Right ventricle myocardium superior (tissue), 1 donor: ENCODE measurements around the gene HOMER1. TPM values are rescaled to one million over a fixed set of nuclear protein-coding genes. Genes with fewer than 3 reads are reported as not detected.

ENCODE experiments used
- ATAC-seq: fragments of 200-7000 bp; cut with Tn5 transposase; one replicate; pipeline ENCODE4 v1.9.1; 2020; ENCODE audit warnings: mild to moderate bottlenecking; ENCODE audit not compliant: poor library complexity
- DNase-seq: peaks from one replicate; pipeline ENCODE4 v3.0.0-alpha.2; 2020
- intact Hi-C: fragments of 100-400 bp; cut with DNase I; formaldehyde crosslinking; loops from one replicate; pipeline ENCODE4 v1.11.2; 2022
- total RNA-seq: library from RNA; stranded (reverse); fragmentation: NEBNext Ultra II Directional; extraction: Animal tissue kit (Norgen Biotek cat#: 25700); gene quantifications from one replicate; pipeline ENCODE4 v1.2.1, GENCODE V29; 2021
- donor health status: DM: no; HTN: yes; CAD: no; lungs with severe emphysema.

HOMER1 gene
- total RNA-seq, 1 donor from 2014 or later, result 52.6 TPM

DNA sequence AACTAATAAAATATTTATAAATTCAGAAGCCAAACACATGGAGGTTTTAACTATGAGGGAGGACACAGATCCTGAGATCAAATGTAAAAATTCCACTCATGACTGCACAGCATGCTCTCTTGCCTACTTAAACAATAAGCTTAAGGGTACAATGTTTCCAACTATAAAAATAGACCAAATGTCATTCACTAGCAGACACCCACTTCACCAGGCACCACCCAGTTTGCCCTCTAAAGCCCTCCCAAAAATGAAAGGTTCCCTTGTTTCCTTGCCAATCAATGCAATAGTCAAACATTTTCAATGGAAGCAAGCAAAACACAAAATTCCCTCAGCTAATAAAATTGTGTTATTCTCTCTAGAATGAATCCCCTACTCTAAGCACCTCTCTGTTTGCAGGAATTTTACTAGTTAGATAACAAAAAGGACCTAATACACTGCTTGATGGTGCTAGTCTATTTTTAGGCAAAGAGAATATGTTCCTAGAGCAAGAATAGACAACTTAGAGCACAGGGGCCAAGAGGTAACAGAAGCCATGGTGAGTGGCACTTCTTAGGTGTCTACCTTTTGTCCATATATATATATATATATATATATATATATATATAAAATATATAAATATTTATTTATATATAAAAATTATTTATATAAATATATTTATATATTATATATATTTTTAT is 135.3 kb downstream of the HOMER1 start:
- intact Hi-C loops, result no loop called here
- peak; percentile 96 for ATAC-seq
- no peak for DNase-seq

DNA sequence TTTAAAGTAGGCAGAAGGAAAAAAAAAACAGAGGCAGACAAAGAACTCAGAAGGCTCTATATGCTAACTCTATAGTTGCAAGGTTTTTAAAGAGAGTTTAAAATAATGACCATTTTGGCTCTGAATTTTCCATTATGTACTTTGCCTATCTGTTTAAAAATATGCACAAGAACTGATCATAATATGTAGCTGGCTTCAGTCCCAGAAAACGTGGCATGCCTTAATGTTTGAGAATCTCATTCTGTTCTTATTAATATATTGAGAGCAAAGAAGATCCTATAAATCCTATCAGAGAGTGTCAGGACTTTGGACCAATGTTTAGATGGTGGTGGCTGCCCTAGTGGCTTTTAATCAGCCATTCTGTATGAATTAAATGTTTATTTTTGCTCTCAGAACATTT is 156.5 kb downstream of the HOMER1 start:
- intact Hi-C loops, result no loop called here
- no peak for ATAC-seq

DNA sequence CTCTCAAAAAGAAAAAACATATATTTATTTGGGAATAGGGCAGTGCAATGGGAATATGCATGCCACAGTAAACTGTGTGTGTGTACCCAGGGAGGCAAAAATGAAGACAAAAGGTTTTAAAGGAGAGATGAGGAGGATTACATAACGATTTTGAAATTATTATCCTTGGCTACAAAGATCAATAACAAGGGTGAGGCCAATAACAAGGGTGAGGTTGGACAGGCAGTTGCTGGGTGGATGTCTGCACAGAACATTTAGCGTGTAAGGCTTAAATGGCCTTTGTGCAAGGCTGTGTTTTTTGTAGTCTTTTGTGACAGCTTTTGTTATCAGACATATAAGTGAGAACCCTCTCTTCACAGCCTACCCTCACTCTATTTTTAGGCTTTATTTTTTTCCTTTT is 164.1 kb downstream of the HOMER1 start:
- no peak for ATAC-seq
- intact Hi-C loops, result no loop called here
- DNase-seq, result no peak

More for the DNA sequence above, 156.5 kb downstream of the HOMER1 start:
- no peak for DNase-seq

DNA sequence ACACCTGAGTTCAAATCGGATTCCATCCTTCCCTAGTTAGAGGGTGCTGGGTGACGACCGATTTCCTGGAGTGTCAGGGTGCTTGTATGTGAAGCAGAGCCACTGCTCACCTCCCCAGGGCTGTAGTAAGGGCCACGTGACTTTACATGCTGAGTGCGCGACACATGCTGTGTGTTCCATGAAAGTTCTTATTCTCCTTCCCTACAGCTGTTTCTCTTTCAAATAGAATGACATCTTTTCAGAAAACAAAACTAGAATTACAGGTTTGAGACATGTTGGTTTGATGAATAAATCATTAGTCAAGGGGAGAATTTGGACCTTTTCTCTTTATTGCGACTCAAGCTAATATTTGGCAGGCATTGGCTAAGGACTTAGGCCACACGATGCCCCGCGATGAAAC is 164.9 kb downstream of the HOMER1 start:
- no peak for ATAC-seq

DNA sequence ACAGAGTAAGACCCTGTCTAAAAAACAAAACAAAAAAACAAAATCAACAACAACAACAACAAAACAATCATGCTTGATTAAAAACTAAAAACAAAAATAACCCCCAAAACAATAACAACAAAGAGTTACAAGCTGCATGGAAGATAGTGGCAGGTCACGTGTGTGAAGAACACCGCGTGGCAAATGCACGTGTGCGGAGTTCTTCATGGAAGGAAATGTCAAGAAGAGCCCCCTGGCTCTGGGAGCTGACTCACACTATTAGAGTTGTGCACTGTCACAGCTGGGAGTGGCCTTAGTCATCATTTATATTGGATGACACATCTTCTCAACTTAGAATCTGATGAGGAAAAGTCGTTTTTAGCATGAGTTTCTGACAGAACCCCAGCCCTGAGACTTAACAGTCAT is 167.5 kb downstream of the HOMER1 start:
- intact Hi-C loops, result no loop called here
- ATAC-seq (no peak), DNase-seq (no peak)

More for the DNA sequence above, 164.9 kb downstream of the HOMER1 start:
- intact Hi-C loops, result no loop called here
- no peak for DNase-seq

DNA sequence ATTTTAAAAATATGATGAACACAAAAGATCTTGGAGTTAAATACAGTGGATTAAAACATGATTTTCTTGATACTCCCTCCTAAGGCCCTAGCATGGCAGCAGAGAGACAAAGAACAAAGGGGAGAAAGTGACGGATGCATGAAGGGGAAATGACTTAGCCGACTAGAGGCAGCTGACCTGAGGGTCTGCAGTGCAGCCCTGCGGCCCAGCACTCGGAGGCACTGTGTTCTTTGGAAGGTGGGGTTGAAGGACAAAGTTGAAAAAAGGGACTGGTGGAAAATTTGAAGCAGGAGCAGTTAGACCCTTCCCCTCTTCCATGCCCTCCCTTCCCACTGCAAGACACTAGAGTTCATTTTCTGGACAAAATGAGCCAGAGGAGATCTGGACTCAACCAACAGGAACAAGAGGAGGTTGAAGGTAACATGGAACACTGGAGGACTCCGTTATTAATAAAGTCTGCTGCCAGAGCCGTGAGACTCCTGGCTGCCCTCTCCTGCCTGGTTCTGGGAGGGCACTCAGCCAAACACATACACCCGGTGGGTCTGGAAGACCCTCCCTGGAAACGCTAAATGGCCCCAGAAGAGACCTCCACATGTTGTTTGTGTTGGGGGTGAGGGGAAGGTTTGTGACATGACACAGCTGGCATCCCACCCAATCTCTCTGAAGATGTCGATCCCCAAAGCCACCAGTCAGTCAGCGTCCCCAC is 179.9 kb downstream of the HOMER1 start:
- DNase-seq (no peak), ATAC-seq (no peak)
- intact Hi-C loops, result no loop called here

DNA sequence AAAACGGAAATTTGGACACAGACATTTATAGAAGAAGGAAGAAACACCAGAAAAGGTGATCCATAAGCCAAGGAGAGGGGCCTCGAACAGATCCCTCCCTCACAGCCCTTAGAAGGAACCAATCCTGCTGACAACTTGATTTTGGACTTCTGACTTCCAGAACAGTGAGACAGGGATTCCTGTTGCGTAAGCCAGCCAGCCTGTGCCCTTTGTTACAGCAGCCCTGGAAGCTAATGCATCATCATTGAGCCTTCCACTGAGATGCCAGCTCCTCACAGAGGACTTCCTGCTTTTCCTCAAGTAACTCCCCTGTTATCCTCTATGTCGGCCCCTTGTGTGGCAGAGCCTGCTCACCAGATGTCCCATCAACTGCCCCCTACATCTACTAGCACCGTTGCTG is 183.9 kb downstream of the HOMER1 start:
- intact Hi-C loops, result no loop called here
- no peak for DNase-seq
- ATAC-seq, result no peak

DNA sequence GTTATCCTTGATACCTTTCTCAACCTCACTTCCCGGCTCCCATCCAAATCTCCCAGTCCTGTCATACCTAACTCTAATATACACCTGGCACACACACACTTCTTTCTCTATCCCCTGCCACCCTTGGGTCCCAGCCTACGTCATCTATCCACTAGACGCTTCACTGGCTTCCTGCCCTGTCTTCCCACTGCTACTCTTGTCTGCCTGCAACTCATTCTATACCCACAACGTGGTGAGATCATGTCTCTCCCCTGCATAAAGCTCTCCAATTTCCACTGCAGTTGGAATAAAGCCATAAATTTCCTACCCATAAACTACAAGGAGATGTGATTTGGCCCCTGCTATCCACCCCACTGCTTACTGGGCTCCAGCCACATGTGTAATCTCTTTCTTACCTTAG is 184.5 kb downstream of the HOMER1 start:
- intact Hi-C loops, result no loop called here
- DNase-seq, result no peak
- ATAC-seq, result no peak

Other genes with a start within 250 kb of the HOMER1 start
- 29.2 TPM for gene TENT2, start 98.3 kb upstream of the HOMER1 start, total RNA-seq
- gene CMYA5, start 175.7 kb upstream of the HOMER1 start, total RNA-seq, result 917 TPM